ENCODE results near the gene RASGEF1B. TPM values are rescaled to one million over a fixed set of nuclear protein-coding genes. Genes with fewer than 3 reads are reported as not detected.

Gene RASGEF1B
- total and polyA plus RNA-seq, 2 experiments from 2014 or later = 29.1 to 53.4 TPM

- Histone ChIP-seq H3K27me3 (no peaks in the 10 kb centered on the region), H3K9me3 (ENCODE audit: low read depth) (no peaks in the 10 kb centered on the region), H3K4me3 (no peak overlapping the region), H4K20me1 (ENCODE audit: insufficient read depth, poor library complexity, severe bottlenecking) (no peaks in the 10 kb centered on the region), H3K27ac (no peak overlapping the region), H3K79me2 (no peaks in the 10 kb centered on the region), H3K36me3 (replicated peaks; ENCODE audit: insufficient read depth, low read depth) (no peaks in the 10 kb centered on the region), H3K4me1 (ENCODE audit: insufficient read depth) (no peaks in the 10 kb centered on the region), H3K4me2 (no peak overlapping the region), H2AFZ (no peak overlapping the region), H3K9me2 (replicated peaks; ENCODE audit: insufficient read depth) (no peaks in the 10 kb centered on the region)
- 81% methylated on average over 2 of the region's 2 CpGs for WGBS (ENCODE audit: low lambda C conversion rate, missing lambda C conversion rate)
- no peak for TF ChIP-seq CTCF (IDR thresholded peaks at IDR 0.05; ENCODE audit: poor library complexity)
- TF ChIP-seq EZH2phosphoT487 (IDR thresholded peaks at IDR 0.05; ENCODE audit: low read depth, severe bottlenecking, unreplicated experiment) = no peak
- TF ChIP-seq EZH2 (IDR thresholded peaks at IDR 0.05; ENCODE audit: borderline replicate concordance) = no peak
- DNase-seq (ENCODE audit: low spot score) = no peak
These were observed 67.4 kb downstream of the RASGEF1B start for GRCh38 chr4:81404294-81404693.

- WGBS (ENCODE audit: low lambda C conversion rate, missing lambda C conversion rate) = 73% methylated on average over 7 of the region's 7 CpGs
- no peak for DNase-seq (ENCODE audit: low spot score)
- no peaks in the 10 kb centered on the region for H3K9me2 ChIP-seq (replicated peaks; ENCODE audit: insufficient read depth)
- H3K4me1 ChIP-seq (ENCODE audit: insufficient read depth) = no peaks in the 10 kb centered on the region
- no peaks in the 10 kb centered on the region for H3K36me3 ChIP-seq (replicated peaks; ENCODE audit: insufficient read depth, low read depth)
- H3K79me2 ChIP-seq = no peaks in the 10 kb centered on the region
- no peak overlapping the region for H3K4me3 ChIP-seq
- TF ChIP-seq CTCF (IDR thresholded peaks at IDR 0.05; ENCODE audit: poor library complexity) = no peak
- TF ChIP-seq EZH2 (IDR thresholded peaks at IDR 0.05; ENCODE audit: borderline replicate concordance) = no peak
- TF ChIP-seq EZH2phosphoT487 (IDR thresholded peaks at IDR 0.05; ENCODE audit: low read depth, severe bottlenecking, unreplicated experiment) = no peak
- H2AFZ ChIP-seq = no peak overlapping the region
- H4K20me1 ChIP-seq (ENCODE audit: insufficient read depth, poor library complexity, severe bottlenecking) = no peaks in the 10 kb centered on the region
- H3K4me2 ChIP-seq = no peak overlapping the region
- no peak overlapping the region for H3K27ac ChIP-seq
- no peaks in the 10 kb centered on the region for H3K27me3 ChIP-seq
- H3K9me3 ChIP-seq (ENCODE audit: low read depth) = no peaks in the 10 kb centered on the region
These were observed 72.2 kb downstream of the RASGEF1B start for GRCh38 chr4:81399306-81400086.

- no peaks in the 10 kb centered on the region for H3K79me2 ChIP-seq
- no peak overlapping the region for H3K4me3 ChIP-seq
- TF ChIP-seq EZH2phosphoT487 (IDR thresholded peaks at IDR 0.05; ENCODE audit: low read depth, severe bottlenecking, unreplicated experiment) = no peak
- no peak for TF ChIP-seq EZH2 (IDR thresholded peaks at IDR 0.05; ENCODE audit: borderline replicate concordance)
- H4K20me1 ChIP-seq (ENCODE audit: insufficient read depth, poor library complexity, severe bottlenecking) = no peaks in the 10 kb centered on the region
- no peak overlapping the region for H3K4me2 ChIP-seq
- H2AFZ ChIP-seq = no peak overlapping the region
- no peaks in the 10 kb centered on the region for H3K9me2 ChIP-seq (replicated peaks; ENCODE audit: insufficient read depth)
- DNase-seq (ENCODE audit: low spot score) = no peak
- H3K4me1 ChIP-seq (ENCODE audit: insufficient read depth) = no peaks in the 10 kb centered on the region
- no peaks in the 10 kb centered on the region for H3K36me3 ChIP-seq (replicated peaks; ENCODE audit: insufficient read depth, low read depth)
- no peaks in the 10 kb centered on the region for H3K9me3 ChIP-seq (ENCODE audit: low read depth)
- 89% methylated on average over 4 of the region's 4 CpGs for WGBS (ENCODE audit: low lambda C conversion rate, missing lambda C conversion rate)
- H3K27me3 ChIP-seq = no peaks in the 10 kb centered on the region
- H3K27ac ChIP-seq = no peak overlapping the region
These were observed 73.3 kb downstream of the RASGEF1B start for GRCh38 chr4:81398379-81398778.

GRCh38 chr4:81397635-81398034, 74.1 kb downstream of the RASGEF1B start:
- H3K27ac ChIP-seq = no peak overlapping the region
- 58% methylated on average over 3 of the region's 3 CpGs for WGBS (ENCODE audit: low lambda C conversion rate, missing lambda C conversion rate)
- TF ChIP-seq CTCF (IDR thresholded peaks at IDR 0.05; ENCODE audit: poor library complexity) = no peak
- TF ChIP-seq EZH2 (IDR thresholded peaks at IDR 0.05; ENCODE audit: borderline replicate concordance) = no peak

More at GRCh38 chr4:81397635-81398034, 74.1 kb downstream of the RASGEF1B start:
- H3K9me3 ChIP-seq (ENCODE audit: low read depth) = no peaks in the 10 kb centered on the region
- no peaks in the 10 kb centered on the region for H4K20me1 ChIP-seq (ENCODE audit: insufficient read depth, poor library complexity, severe bottlenecking)
- H3K36me3 ChIP-seq (replicated peaks; ENCODE audit: insufficient read depth, low read depth) = no peaks in the 10 kb centered on the region
- no peak overlapping the region for H3K4me3 ChIP-seq
- no peaks in the 10 kb centered on the region for H3K27me3 ChIP-seq
- H3K79me2 ChIP-seq = no peaks in the 10 kb centered on the region
- no peak overlapping the region for H3K4me2 ChIP-seq
- no peaks in the 10 kb centered on the region for H3K9me2 ChIP-seq (replicated peaks; ENCODE audit: insufficient read depth)
- H3K4me1 ChIP-seq (ENCODE audit: insufficient read depth) = no peaks in the 10 kb centered on the region
- H2AFZ ChIP-seq = no peak overlapping the region
- DNase-seq (ENCODE audit: low spot score) = no peak
